GM18858 (cell line): ENCODE measurements around the gene CELF4.

Experiments used
- ATAC-seq: cut with Tn5 transposase; IDR thresholded peaks from one replicate; pipeline ENCODE4 v1.9.1; 2021; ENCODE audit not compliant: unreplicated experiment

CELF4 gene

DNA sequence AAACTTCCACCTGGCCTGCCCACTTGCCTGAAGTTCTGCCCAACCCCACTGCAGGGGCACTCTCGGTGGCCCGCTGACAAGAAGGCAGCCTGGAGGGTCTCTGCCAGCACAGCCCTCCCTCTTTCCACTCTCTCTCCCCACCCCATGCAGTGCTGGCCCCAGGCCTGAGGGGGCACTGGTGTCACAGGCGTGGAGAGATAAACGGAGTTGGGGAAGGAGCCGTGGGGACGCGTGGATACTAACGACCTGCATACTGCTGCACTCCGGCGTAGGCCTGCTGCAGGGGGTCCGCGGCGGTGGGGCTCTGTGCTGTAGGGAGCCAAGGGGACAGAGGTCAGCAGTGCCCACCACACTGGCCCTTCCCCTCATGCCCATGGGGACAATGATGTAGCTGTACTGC, 299.3 kb downstream of the CELF4 start:
- no peak for ATAC-seq

DNA sequence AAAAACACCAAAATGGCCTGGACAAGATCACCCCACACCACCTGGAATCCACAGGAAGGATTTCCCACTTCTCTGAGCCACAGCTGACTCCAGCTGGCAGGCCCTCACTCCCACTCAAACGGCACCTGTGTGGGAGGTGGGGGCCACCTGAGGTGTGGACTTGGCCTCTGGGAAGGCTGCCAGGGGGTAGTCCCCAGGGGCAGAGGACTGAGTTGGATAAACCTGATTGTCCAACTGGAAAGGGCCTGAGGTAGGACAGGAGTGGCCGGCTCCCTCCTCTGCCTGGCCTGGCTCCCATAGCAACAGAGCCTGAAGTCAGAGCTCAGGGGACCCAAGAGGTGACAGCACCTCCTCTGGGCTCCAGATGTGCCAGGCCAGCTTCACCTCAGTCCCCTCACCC, 300.2 kb downstream of the CELF4 start:
- ATAC-seq, result no peak

DNA sequence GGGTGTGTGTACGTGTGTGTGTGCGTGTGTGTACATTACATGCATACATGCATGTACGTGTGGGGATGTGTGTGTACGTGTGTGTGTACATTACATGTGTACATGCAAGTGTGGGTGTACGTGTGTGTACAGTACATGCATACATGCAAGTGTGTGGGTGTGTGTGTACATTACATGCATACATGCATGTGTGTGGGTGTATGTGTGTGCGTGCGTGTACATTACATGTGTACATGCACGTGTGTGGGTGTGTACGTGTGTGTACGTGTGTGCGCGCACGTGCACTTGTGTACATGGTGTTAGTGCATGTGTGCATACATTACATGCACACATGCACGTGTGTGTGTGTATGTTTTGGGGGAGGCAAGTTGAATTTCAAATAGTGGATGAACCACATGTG, 300.6 kb downstream of the CELF4 start:
- ATAC-seq, result no peak

DNA sequence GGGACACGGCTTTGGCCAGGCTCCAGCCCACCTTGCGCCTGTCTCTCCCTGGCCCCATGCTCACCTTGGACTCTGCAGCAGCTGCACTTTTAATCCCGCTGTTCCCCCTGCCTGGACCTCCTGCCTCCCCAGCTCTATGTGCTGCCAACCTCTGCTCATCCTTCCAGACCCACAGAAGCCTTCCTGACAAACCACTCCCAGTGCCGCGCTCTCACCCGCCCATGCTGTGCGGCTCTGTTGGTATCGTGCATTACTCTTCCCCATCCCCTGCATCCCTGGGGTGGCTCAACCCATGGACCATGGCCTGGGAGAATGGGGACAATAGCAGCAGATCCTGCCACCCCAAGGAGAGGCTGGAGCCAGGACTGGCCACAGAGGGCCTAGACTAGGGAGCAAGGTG, 303.6 kb downstream of the CELF4 start:
- no peak for ATAC-seq

DNA sequence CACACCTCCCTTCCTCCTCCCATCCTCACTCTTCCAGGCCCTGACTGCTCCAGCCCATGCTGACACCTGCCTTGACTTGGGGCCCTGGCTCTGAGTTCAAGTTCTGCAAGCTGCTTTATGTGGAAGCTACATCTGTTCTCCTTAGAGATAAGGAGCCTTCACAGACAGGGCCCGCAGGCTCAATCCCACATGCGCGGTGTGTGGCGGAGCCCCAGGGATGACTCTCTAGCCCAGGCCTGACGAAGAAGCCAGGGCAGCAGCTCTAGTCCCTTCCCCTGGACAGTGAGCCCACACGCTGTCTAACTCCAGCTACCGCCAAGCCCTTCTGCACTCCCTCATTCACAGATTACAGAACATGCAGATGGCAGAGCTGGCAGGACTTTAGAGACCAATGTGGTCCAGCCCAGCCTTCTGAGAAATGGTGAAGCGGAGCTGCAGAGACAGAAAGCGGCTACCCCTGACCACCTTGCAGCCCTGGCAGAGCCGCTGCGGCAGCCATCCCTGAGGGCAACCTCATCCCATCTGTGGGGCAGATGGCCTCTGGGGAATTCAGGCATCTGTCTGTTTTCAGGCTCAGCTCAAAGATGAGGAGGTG, 304.3 kb downstream of the CELF4 start:
- ATAC-seq, result no peak

DNA sequence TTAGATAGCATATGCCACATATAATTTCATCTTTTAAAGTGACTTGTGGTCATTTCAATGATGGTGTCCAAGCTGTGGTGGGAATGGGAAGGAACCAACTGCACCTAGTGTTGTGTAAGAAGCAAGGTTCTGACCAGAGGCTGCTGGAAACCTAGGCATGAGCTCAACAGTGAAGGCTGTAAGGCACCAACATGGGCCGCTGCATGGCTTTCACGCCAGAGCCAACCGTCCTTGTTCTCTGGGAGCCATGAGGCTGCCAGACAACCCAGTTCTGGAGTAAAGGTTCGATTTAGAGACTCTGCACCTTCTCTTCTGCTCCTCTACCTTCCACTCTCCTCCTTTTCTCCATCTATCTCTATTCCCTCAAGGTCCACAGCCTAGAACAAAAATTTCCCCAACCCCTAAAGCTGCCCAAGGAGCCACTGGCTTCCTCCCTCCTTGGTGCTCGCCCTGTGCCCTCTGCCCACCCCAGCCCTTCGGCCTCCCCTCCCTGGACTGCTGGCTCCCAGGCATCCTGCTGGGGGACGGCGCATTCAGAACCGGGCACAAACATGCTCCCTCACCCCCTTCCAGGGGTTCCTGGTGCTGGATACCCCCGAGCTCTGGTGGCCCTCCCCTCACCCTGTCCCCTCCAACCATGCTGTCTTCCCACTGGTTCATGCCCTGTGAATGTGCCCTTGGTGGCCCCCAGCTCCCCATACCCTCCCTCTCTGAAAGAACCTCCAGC, 305.1 kb downstream of the CELF4 start:
- no peak for ATAC-seq

DNA sequence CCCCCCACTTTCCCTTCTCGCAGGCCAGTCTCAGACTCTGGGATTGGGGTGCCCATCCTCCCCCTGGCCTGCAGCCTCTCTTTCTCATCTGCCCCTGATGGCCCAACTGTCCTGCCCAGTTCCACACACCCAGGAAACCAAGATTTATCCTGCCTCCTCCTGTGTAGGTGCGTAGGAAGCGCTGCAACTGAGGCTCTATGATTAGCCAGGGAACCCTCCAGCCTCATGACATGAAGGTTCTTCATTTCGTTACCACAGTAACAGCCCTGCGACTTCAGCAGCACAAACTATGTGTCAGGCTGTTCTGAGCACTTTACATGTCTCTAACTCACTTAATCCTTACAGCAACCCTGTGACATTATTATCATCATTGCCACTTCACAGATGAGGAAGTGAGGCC, 305.9 kb downstream of the CELF4 start:
- no peak for ATAC-seq

DNA sequence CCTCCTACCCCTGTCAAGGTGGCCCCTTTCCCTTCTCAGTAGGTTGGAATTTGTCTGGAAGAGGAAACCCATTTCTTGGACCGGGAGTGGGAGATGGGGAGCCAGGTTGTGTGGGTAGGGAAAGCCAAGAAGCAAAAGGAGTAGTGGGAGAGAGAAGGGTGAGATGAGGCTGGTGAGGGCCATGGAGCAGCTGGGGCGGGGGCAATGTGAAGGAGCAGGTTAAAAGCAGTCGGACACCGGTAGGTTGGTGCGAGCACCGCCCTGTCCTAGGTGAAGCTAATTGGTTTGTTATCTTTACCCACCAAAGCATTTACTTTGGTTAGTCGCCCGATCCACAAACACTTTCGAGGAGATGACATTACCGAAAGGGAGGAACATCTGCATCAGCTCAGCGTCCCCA, 306.8 kb downstream of the CELF4 start:
- no peak for ATAC-seq

DNA sequence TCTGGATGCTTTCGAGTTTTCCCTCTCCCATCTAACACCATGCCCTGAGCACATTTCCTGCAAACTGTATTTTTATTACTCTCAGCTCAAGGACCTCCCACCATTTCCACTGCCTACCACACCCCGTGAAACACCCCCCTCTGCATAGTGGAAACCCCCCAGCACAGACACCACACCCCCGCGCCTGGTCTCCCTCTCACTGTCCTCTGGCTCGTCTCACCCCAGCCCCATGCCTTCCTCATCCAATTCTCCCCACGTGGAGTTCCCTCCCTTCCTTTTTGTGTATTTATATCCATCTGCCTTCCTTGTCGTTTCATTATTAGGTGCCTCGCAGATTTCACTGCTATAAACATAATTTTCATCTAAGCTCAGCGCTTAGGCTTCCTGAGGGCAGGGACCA, 307.5 kb downstream of the CELF4 start:
- no peak for ATAC-seq

DNA sequence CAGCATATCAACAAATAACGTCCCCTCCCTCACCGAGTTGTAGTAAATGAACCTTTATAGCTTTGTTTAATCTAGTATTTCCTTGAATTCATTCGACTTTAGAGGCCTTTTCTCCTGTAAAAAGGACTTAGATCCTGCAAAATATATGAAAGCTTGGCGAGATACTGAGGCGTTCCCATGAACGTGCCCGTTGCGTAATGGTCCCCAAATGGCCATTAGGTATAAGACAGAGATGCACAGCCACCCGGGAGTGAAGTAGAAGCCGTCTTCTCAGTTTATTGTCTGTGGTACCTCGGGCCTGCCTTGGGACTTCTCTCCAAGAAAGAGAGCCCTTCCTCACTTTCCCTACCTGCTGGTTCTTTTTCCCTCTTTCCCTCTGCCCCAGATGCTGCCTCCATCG, 310.6 kb downstream of the CELF4 start:
- ATAC-seq, result no peak

DNA sequence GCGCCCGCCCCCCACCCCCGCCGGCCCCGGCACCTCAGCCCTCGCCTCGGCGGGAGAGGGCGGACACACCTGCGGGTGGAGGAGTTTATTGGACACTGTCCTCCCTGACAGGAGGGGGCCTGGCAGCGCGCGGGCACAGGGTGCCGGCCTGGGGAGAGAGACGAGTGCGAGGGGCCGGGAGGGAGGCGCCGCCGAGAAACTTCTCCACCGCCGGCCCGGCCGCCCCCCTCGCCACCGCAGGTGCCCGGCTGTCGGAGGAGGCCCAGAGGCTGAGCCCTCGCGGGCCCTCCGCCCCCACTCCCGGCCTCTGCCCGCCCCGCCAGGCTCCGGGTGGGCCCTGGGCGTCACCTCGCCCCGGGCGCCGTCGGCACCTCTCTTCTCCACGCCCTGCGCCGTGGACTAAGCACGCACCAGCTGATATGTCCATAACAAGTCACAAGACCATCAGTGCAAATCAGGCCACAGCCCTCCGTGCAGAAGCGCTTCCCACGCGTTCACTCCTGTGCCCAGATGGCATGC, 311.3 kb downstream of the CELF4 start:
- no peak for ATAC-seq

DNA sequence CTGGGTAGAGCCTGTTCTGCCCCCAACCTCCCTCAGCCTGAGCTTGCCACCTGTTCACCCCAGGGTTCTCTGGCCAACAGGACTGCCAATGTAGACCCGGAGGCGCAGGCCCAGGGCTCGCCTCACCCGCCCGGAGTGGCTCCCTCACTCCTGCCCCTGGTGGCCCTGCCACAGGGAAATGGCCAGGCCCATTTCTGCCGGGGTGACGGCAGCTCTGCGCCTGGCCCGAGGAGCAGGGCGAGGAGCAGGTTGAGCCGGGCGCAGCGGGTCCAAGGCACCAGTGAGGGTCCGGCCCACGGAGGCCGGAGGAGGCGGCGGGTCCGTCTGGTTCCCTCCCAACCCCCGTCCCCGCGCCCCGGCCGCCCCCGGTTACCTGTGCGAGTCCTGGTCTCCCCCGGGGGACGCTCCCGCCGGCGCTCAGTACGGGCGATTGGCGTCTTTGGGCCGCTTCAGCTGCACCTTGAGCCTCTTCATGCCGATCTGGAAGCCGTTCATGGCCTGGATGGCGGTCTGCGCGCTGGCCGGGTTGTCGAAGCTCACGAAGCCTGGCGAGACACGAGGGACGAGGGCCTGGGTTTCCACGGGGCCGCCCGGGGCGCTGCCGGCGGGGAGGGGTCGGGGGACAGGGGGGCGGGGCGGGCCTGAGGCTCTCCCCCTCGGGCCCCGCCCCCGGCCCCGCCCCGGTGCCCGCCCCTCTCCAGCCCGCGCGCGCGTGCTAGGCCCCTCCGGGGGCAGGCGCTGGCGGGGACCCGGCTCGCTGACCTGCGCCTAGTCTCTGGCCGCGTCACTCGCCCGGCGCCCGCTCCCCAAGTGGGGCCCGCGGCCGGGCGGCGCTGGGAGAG, 312.0 kb downstream of the CELF4 start:
- ATAC-seq, result no peak

DNA sequence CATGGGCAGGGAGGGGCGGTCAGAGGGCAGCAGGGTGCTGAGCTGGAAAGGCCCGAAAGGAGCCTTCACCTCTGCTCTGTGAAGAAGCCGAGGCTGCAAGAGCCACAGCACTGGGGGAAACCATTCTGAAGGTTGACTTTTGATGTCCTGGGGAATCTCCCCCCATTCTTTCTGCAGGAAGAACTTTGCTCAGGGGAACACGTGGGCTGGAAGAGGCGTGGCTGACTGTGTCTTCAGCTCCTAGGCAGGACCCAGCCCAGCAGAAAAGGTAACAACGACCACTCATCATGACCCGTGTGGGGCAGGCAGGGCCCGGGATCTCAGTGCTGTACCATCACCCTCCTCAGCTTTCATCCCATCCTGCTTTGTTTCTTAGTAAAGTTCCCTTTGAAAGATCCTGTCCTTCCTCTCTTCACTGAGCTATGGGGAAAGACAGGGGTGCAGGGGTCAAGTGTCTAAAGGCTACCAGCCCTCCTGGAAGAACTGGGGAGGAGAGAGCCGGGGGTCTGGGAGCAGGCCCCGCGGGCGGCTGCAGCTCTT, 312.7 kb downstream of the CELF4 start:
- no peak for ATAC-seq

DNA sequence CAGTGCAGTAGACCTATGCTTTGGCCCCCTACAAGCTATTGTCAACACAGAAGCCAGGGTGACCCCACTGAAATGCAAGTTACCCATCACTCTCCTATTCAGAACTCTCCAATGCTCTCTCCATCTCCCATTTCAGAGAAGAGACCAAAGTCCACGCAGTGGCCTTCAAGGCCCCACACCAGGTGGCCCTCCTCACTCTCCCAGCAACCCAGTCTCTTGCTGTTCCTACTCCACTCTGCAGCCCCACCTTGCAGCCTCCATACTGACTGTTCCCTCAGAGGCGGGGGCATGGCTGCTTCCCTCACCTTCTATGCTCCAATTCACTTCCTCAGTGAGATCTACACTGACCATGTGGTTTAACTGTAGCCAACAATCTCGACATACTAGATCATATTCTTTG, 313.3 kb downstream of the CELF4 start:
- no peak for ATAC-seq

DNA sequence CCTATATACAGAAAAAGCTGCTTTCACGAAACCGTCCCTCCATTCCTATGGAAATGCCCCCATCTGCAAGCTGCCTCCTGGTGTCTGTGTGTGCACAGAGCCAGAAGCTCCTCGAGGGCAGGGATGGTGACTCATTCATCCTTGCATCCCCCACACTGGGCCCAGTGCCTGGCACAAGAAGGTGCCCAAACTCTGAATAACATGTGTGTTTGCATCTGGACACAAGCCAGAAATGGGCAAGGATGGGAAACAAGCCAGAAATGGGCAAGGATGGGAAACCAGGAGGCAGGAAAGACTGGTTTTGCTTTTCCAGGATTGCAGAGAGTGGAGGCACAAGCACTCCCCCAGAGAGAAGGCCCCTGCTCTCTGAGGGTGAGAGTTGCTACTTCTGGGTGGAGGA, 313.9 kb downstream of the CELF4 start:
- no peak for ATAC-seq

DNA sequence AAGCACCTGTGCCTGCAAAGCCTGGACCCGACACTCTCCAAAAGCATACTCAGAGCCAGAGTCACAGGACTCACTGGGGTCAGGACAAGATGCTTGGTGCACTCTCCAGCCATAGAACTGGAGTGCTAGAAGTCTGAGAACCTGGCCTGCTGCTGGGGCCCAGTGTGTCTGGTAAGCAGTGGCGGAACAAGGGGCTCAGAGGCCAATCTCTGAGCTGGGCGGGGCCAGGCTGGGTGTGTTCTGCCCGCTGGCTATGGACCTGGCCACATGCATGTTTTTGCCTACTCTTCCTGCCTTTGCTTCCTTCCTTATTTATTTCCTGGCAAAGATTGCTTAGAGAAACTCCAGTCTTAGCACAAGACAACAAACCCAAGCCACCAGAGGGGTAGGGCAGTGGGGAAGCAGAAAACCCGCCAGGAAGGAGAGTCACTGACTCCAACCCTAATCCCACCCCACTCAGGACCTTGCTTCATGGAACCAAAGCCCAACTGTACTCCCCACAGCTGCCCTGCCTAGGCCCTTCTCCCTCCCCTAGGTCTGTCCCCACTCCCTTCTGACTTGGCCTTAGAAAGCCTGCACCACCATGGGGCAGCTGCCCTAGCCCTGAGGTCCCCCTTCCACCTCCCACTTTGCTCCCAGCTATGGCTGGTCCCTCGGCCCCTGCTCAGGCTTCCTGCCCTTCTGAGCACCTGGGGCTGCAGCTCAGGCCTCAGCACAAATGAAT, 315.5 kb downstream of the CELF4 start:
- ATAC-seq, result no peak

DNA sequence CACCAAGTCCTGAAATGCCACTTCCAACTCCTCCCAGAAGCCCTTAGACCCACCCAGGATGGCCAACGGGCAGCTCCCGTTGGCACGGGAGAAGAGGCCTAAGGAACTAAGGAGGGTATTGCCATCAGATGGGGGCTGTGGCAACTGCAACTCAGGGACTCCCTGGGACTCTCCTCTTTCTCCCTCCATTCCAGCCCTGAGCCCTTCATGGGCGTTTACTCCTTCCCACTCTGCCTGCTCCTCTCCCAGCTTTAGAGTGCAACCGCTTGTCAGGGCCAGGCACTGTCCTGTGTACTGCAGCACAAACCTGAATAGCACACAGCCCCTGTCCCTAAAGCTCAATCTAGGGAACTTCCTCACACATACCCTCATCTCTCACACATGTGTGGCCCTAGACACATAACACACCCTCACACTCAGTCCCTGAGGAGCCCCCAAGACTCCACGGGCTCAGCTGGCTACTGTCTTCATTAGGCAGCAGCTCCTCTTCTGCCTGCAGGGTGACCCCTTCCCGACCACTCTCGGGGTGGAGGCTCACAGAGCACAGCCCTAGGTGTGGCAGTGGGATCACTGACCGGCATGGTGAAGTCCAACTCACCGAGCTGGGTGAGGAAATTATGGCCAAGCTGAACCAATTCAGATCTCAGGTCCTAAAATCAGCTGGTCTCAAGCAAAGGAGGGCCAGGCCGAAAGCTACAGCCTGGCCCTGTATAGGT, 316.3 kb downstream of the CELF4 start:
- ATAC-seq, result no peak

DNA sequence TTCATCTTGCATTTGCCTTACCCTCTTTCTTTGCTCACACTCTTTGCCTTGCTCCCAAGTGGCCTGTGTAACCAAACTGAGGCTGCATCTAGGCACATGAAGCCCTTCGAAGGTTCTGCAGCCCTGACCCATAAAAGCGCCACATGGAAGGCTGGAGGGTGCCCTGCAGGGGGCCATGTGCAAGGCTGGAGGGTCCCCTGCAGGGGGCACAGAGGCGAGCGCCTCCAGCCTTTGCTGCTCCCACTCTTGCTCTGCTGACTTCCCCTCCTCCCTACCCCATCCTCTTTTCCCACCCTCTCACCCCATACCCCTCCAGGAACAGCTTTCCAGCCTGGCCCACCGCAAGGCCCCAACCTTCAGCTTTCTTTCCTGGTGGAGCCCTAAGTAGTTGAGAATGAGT, 317.3 kb downstream of the CELF4 start:
- ATAC-seq, result no peak

DNA sequence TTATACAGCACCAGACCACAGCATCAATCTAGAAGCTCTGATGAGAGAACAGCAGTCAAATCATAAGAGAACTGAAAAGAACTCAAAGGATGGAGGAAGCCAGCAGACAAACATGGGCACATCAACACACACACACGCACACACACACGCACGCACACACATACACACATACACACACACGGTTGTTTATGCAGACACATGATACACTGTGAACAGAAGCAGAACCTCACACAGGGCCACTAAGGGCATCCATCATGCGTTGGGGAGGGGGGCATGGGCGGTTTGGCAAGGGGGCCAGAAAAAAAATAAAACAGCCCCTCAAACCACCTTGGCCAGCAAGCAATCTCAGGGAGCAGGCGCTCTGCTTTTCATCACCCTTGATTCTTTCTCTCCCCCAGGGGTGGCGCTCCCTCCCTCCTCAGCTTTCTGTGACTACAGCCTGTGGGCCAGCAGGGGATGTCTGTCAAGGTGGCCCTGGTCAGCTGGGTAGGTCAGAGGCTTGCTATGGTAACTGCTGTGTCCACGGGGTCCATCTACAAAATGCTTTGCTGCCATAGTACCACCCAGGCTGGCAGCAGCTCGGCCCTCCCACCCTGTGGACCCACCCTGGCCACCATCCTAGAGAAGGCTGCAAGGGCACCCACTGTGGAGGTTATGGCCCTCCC, 318.0 kb downstream of the CELF4 start:
- ATAC-seq, result no peak

DNA sequence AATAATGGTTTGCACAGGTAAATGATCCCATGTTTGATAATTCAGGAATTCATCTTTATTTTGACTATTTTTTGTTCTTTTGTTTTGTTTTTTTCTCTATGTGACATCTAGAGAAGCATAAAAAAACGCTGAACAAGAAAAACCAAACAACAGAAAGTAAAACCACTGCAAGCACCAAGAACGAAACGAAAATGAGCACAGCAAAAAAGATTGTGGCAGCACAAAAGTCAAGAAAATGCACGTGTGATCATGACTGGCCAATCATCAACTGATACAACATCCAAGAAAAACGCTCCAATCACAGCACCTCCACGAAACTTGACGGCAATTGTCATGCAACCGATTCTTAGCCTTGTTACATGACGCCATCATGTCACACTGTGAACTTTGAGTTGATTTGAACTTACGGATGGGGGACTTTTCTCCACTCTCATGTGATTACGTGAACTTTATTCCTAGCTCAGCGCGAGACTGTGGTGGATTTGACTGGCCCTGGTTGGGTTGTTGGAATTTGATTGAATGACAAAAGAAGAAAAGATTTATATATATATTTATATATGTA, 318.7 kb downstream of the CELF4 start:
- no peak for ATAC-seq
